Measurements from ENCODE around the gene MBP. TPM values are rescaled to one million over a fixed set of nuclear protein-coding genes. Genes with fewer than 3 reads are reported as not detected.
A peak's percentile ranks its signal among the peaks of the same experiment; 100 is the strongest.

The MBP gene
- total and polyA plus RNA-seq, 10 donors, result 11.1 to 96.0 (median 70.8) TPM

GRCh38 chr18:76955524-76956170, 176.9 kb downstream of the MBP start:
- intact Hi-C loops (cut with DNase I; ENCODE audit: low total_unique reads), result no loop called here
- 94 to 97% (median 96%) methylated on average over 24 to 28 of the region's 28 CpGs for WGBS, 5 donors
- H3K9me3 ChIP-seq, result no peaks in the 10 kb centered on the region
- peaks cover 0 to 97% (median 40%) of the 10 kb centered on the region in 6 donors for H3K36me3 ChIP-seq
- H3K27me3 ChIP-seq (replicated peaks in 1 of 7), result no peaks in the 10 kb centered on the region
- no peak for DNase-seq
- TF ChIP-seq POLR2A (IDR thresholded peaks at IDR 0.05), result no peak
- no peak for TF ChIP-seq POLR2AphosphoS5 (IDR thresholded peaks at IDR 0.05)
- TF ChIP-seq CTCF (IDR thresholded peaks at IDR 0.05 in 8 of 11, conservative IDR thresholded peaks at IDR 0.05 in 3 of 11), result no peak
- no peak overlapping the region for H3K4me3 ChIP-seq
- no peak overlapping the region for H3K27ac ChIP-seq
- peaks cover 0 to 19% (median 3%) of the 10 kb centered on the region in 6 donors for H3K4me1 ChIP-seq

GRCh38 chr18:76953583-76954233, 178.9 kb downstream of the MBP start:
- TF ChIP-seq POLR2AphosphoS5 (IDR thresholded peaks at IDR 0.05) (peak in 1 of 3 donors; percentile 22), CTCF (IDR thresholded peaks at IDR 0.05 in 8 of 11, conservative IDR thresholded peaks at IDR 0.05 in 3 of 11) (no peak)
- no peak overlapping the region for H3K27ac ChIP-seq
- intact Hi-C loops (cut with DNase I; ENCODE audit: low total_unique reads), result no loop called here
- H3K9me3 ChIP-seq, result no peaks in the 10 kb centered on the region
- H3K36me3 ChIP-seq, result peaks cover 0 to 96% (median 26%) of the 10 kb centered on the region in 6 donors
- 57 to 73% (median 64%) methylated on average over 12 of the region's 12 CpGs for WGBS, 5 donors
- H3K27me3 ChIP-seq (replicated peaks in 1 of 7), result no peaks in the 10 kb centered on the region
- H3K4me3 ChIP-seq, result no peak overlapping the region
- H3K4me1 ChIP-seq, result peaks cover 0 to 15% (median 3%) of the 10 kb centered on the region in 6 donors
- DNase-seq, result no peak

GRCh38 chr18:76953156-76953555, 179.4 kb downstream of the MBP start:
- peaks cover 0 to 96% (median 26%) of the 10 kb centered on the region in 6 donors for H3K36me3 ChIP-seq
- no peak overlapping the region for H3K4me3 ChIP-seq
- no peak for DNase-seq
- WGBS, 5 donors, result 61 to 89% (median 81%) methylated on average over 6 of the region's 6 CpGs
- no peak overlapping the region for H3K27ac ChIP-seq
- TF ChIP-seq POLR2A (IDR thresholded peaks at IDR 0.05) (no peak), CTCF (IDR thresholded peaks at IDR 0.05 in 8 of 11, conservative IDR thresholded peaks at IDR 0.05 in 3 of 11) (no peak), POLR2AphosphoS5 (IDR thresholded peaks at IDR 0.05) (no peak)
- no peaks in the 10 kb centered on the region for H3K9me3 ChIP-seq
- H3K27me3 ChIP-seq (replicated peaks in 1 of 7), result no peaks in the 10 kb centered on the region
- H3K4me1 ChIP-seq, result peaks cover 0 to 11% (median 3%) of the 10 kb centered on the region in 6 donors
- intact Hi-C loops (cut with DNase I; ENCODE audit: low total_unique reads), result no loop called here

- no peak for TF ChIP-seq CTCF (IDR thresholded peaks at IDR 0.05 in 8 of 11, conservative IDR thresholded peaks at IDR 0.05 in 3 of 11)
- no peak for TF ChIP-seq POLR2AphosphoS5 (IDR thresholded peaks at IDR 0.05)
- TF ChIP-seq POLR2A (IDR thresholded peaks at IDR 0.05), result no peak
- Histone ChIP-seq H3K9me3 (no peaks in the 10 kb centered on the region), H3K27me3 (replicated peaks in 1 of 7) (no peaks in the 10 kb centered on the region), H3K4me1 (peaks cover 0 to 11% (median 3%) of the 10 kb centered on the region in 6 donors), H3K27ac (no peak overlapping the region), H3K4me3 (no peak overlapping the region), H3K36me3 (peaks cover 0 to 96% (median 24%) of the 10 kb centered on the region in 6 donors)
- no peak for DNase-seq
- WGBS, 5 donors, result 85 to 93% (median 90%) methylated on average over 4 of the region's 4 CpGs
- intact Hi-C loops (cut with DNase I; ENCODE audit: low total_unique reads), result no loop called here
Measured at GRCh38 chr18:76952747-76953146, 179.8 kb downstream of the MBP start.

All from spleen (tissue), 11 donors.